Transverse colon (tissue), 3 donors: ENCODE results near the gene ENPP6.

Experiments used
- EP300 ChIP-seq: sonication (generic); formaldehyde crosslinking; IDR thresholded peaks from one replicate; pipeline ENCODE4 v1.6.1; 2017; ENCODE audit warnings: antibody characterized with exemption, low read depth
- POLR2A ChIP-seq: fragments of 450-650 bp; IDR thresholded peaks from one replicate; pipeline ENCODE4 v1.6.1; 2016; ENCODE audit warnings: antibody characterized with exemption, mild to moderate bottlenecking, moderate library complexity
- TF ChIP-seq, protein P1 (sequence below), 5 experiments: fragments of 200-600 bp in 3 of 5; fragments of 450-650 bp in 2 of 5; sonication (generic) in 3 of 5; IDR thresholded peaks; 1 replicate in 2 of 5; 2 replicates in 3 of 5; pipeline ENCODE4 v1.5.1; 2016 to 2017; ENCODE audit warnings: antibody characterized with exemption in 5 of 5, inconsistent platforms in 3 of 5, mild to moderate bottlenecking in 2 of 5, moderate library complexity in 1 of 5

DNA sequence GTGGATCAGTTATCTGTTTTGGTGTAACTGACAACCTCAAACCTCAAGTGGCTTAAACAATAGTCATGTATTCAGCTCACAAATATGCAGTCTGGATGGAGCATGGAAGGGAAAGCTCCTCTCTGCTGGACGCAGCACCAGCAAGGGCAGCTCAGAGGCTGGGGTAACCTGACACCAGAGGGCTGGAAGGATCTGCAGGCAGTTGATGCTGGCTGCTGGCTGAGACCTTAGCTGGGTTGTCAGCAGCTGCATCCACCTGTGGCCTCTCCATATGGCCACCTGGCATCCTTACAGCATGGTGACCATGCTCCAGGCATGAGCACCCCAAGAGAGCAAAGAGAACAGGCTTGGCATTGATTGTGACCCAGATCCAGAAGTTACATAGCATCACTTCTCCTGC, 46.7 kb downstream of the ENPP6 start:
- TF ChIP-seq, protein P1, sequence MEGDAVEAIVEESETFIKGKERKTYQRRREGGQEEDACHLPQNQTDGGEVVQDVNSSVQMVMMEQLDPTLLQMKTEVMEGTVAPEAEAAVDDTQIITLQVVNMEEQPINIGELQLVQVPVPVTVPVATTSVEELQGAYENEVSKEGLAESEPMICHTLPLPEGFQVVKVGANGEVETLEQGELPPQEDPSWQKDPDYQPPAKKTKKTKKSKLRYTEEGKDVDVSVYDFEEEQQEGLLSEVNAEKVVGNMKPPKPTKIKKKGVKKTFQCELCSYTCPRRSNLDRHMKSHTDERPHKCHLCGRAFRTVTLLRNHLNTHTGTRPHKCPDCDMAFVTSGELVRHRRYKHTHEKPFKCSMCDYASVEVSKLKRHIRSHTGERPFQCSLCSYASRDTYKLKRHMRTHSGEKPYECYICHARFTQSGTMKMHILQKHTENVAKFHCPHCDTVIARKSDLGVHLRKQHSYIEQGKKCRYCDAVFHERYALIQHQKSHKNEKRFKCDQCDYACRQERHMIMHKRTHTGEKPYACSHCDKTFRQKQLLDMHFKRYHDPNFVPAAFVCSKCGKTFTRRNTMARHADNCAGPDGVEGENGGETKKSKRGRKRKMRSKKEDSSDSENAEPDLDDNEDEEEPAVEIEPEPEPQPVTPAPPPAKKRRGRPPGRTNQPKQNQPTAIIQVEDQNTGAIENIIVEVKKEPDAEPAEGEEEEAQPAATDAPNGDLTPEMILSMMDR (IDR thresholded peaks at IDR 0.05) = no peak
- TF ChIP-seq POLR2A (no peak), EP300 (no peak)
